MM.1S (cell line): ENCODE results near the gene CCDC177.

Experiments
- EZH2 ChIP-seq: fragments of 300-600 bp; sonication (generic); optimal IDR thresholded peaks from 2 replicates; pipeline ENCODE3; 2017; ENCODE audit warnings: low read depth, mild to moderate bottlenecking, antibody characterized with exemption, low read length, mixed read lengths
- EZH2phosphoT487 ChIP-seq: fragments of 300-600 bp; sonication (generic); IDR thresholded peaks from 2 replicates; pipeline ENCODE4 v1.6.1; 2018; ENCODE audit warnings: antibody characterized with exemption, low read length
- TF ChIP-seq, protein P1 (sequence below): fragments of 300-600 bp; sonication (generic); IDR thresholded peaks from 2 replicates; pipeline ENCODE4 v1.5.1; 2016; ENCODE audit warnings: antibody characterized with exemption, low read length, mixed read lengths

DNA sequence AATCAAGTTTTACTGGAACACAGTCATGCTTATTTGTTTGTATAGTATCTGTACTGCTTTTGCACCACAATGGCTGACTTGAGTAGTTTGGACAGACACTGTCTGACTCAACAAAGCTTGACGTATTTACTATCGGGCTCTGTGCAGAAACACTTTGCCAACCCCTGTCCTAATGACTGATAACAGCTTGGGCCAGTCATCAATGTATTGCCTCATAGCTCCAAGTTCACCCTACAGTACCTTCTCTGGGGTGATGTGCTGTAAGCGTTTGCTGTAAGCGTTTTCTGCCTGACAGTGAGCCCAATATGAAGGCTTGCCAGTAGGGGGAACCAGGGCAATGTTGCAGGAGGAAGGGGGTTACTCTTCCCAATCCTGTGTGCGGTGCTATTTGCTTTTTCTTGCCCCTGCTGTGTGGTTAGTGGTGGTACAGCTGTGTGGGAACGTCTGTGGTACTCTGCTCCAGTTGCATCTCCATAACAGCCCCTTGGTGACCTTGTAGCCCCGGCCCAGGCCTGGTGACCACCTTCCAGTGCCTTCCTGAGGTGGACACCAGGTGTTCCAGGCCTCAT lies 5.4 kb upstream of the CCDC177 start:
- TF ChIP-seq EZH2 = no peak
- TF ChIP-seq, protein P1, sequence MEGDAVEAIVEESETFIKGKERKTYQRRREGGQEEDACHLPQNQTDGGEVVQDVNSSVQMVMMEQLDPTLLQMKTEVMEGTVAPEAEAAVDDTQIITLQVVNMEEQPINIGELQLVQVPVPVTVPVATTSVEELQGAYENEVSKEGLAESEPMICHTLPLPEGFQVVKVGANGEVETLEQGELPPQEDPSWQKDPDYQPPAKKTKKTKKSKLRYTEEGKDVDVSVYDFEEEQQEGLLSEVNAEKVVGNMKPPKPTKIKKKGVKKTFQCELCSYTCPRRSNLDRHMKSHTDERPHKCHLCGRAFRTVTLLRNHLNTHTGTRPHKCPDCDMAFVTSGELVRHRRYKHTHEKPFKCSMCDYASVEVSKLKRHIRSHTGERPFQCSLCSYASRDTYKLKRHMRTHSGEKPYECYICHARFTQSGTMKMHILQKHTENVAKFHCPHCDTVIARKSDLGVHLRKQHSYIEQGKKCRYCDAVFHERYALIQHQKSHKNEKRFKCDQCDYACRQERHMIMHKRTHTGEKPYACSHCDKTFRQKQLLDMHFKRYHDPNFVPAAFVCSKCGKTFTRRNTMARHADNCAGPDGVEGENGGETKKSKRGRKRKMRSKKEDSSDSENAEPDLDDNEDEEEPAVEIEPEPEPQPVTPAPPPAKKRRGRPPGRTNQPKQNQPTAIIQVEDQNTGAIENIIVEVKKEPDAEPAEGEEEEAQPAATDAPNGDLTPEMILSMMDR = peak; percentile 31
- TF ChIP-seq EZH2phosphoT487 = no peak
